Measurements from ENCODE around the gene ZDHHC11. TPM values are rescaled to one million over a fixed set of nuclear protein-coding genes. Genes with fewer than 3 reads are reported as not detected.
"Not testable (repeated sequence)": the region's sequence is repeated elsewhere in the genome, so short reads cannot be mapped to it uniquely, and the experiment has no call there.

The ZDHHC11 gene
- total RNA-seq, 4 donors from 2014 or later: 4.3 to 13.5 (median 10.9) TPM

GRCh38 chr5:749101-749670 is 101.6 kb downstream of the ZDHHC11 start:
- DNase-seq (ENCODE audit: extremely low spot score): peak; percentile 26
- WGBS: 90% methylated on average over 14 of the region's 14 CpGs
- TF ChIP-seq EP300 (IDR thresholded peaks at IDR 0.05) (no peak), CTCF (IDR thresholded peaks at IDR 0.05) (no peak), POLR2A (IDR thresholded peaks at IDR 0.05; ENCODE audit: low read depth) (no peak), POLR2AphosphoS5 (IDR thresholded peaks at IDR 0.05) (no peak)
- H3K4me1 ChIP-seq: no peaks in the 10 kb centered on the region
- no peak overlapping the region for H3K27ac ChIP-seq (replicated peaks in 1 of 4)
- intact Hi-C loops (cut with DNase I): no loop called here
- no peak overlapping the region for H3K4me3 ChIP-seq
- H3K36me3 ChIP-seq: peaks cover 8 to 42% (median 11%) of the 10 kb centered on the region in 4 donors
- no peaks in the 10 kb centered on the region for H3K27me3 ChIP-seq
- no peaks in the 10 kb centered on the region for H3K9me3 ChIP-seq

GRCh38 chr5:748011-748980 is 102.5 kb downstream of the ZDHHC11 start:
- H3K4me1 ChIP-seq; H3K27ac ChIP-seq (replicated peaks in 1 of 4); intact Hi-C loops (cut with DNase I); H3K9me3 ChIP-seq; H3K27me3 ChIP-seq; H3K4me3 ChIP-seq: not testable (repeated sequence)
- DNase-seq (ENCODE audit: extremely low spot score): peak; percentile 21
- WGBS: 80% methylated on average over 16 of the region's 18 CpGs
- peaks cover 15 to 49% (median 16%) of the 10 kb centered on the region in 4 donors for H3K36me3 ChIP-seq

GRCh38 chr5:747303-747844 is 103.4 kb downstream of the ZDHHC11 start:
- H3K4me3 ChIP-seq; H3K27me3 ChIP-seq; H3K27ac ChIP-seq (replicated peaks in 1 of 4); H3K4me1 ChIP-seq; DNase-seq (ENCODE audit: extremely low spot score); H3K9me3 ChIP-seq; intact Hi-C loops (cut with DNase I): not testable (repeated sequence)
- H3K36me3 ChIP-seq: peaks cover 15 to 49% (median 16%) of the 10 kb centered on the region in 4 donors
- 97% methylated on average over 4 of the region's 9 CpGs for WGBS

GRCh38 chr5:746258-746761 is 104.5 kb downstream of the ZDHHC11 start:
- 89% methylated on average over 11 of the region's 11 CpGs for WGBS
- Histone ChIP-seq H3K27me3 (no peaks in the 10 kb centered on the region), H3K9me3 (no peaks in the 10 kb centered on the region), H3K4me1 (no peaks in the 10 kb centered on the region), H3K4me3 (no peak overlapping the region), H3K36me3 (peaks cover 15 to 49% (median 16%) of the 10 kb centered on the region in 4 donors), H3K27ac (replicated peaks in 1 of 4) (no peak overlapping the region)
- no peak for TF ChIP-seq EP300 (IDR thresholded peaks at IDR 0.05)
- DNase-seq (ENCODE audit: extremely low spot score): peak; percentile 78
- intact Hi-C loops (cut with DNase I): no loop called here

Other genes with a start within 250 kb of the ZDHHC11 start
- gene CEP72, start 238.6 kb downstream of the ZDHHC11 start, total RNA-seq: 1 to 10 TPM in 3 of 4 donors, under 1 TPM in 1; 0.83 to 1.8 (median 1.5) TPM
- gene TPPP, start 157.6 kb downstream of the ZDHHC11 start, total RNA-seq: 10 to 100 TPM; 19.5 to 45.7 (median 34.5) TPM
- 10 to 100 TPM in 1 of 4 donors, 1 to 10 TPM in 3; 2.2 to 11.7 (median 6.2) TPM for gene ZDHHC11B, start 66.3 kb downstream of the ZDHHC11 start, total RNA-seq
- 10 to 100 TPM; 26.5 to 44.9 (median 34.3) TPM for gene BRD9, start 41.8 kb upstream of the ZDHHC11 start, total RNA-seq
- under 1 TPM in 3 of 4 donors, not detected in 1; 0.65 to 0.92 (median 0.66) TPM for gene TRIP13, start 41.9 kb upstream of the ZDHHC11 start, total RNA-seq
- 1 to 10 TPM; 3.0 to 6.6 (median 5.4) TPM for gene NKD2, start 157.8 kb upstream of the ZDHHC11 start, total RNA-seq

All from esophagus muscularis mucosa (tissue), 4 donors.